GM19372 (cell line): ENCODE results near the gene OTOP2.

Source experiments
- ATAC-seq: cut with Tn5 transposase; IDR thresholded peaks from one replicate; pipeline ENCODE4 v1.9.1; 2021; ENCODE audit warnings: mild to moderate bottlenecking, low read depth, moderate library complexity; ENCODE audit not compliant: unreplicated experiment

OTOP2 gene

GRCh38 chr17:74949455-74950115 is 25.5 kb downstream of the OTOP2 start:
- no peak for ATAC-seq

- ATAC-seq: no peak
These were observed 26.1 kb downstream of the OTOP2 start for GRCh38 chr17:74950207-74950606.

GRCh38 chr17:74951065-74951464 is 27.0 kb downstream of the OTOP2 start:
- no peak for ATAC-seq

GRCh38 chr17:74951680-74952421 is 27.8 kb downstream of the OTOP2 start:
- no peak for ATAC-seq

GRCh38 chr17:74952431-74953133 is 28.5 kb downstream of the OTOP2 start:
- ATAC-seq: no peak

GRCh38 chr17:74953134-74953687 is 29.1 kb downstream of the OTOP2 start:
- no peak for ATAC-seq

GRCh38 chr17:74954115-74954514 is 30.0 kb downstream of the OTOP2 start:
- no peak for ATAC-seq

- no peak for ATAC-seq
These were observed 30.8 kb downstream of the OTOP2 start for GRCh38 chr17:74954665-74955421.

- ATAC-seq: no peak
These were observed 32.0 kb downstream of the OTOP2 start for GRCh38 chr17:74956093-74956492.

GRCh38 chr17:74957935-74958740 is 34.1 kb downstream of the OTOP2 start:
- no peak for ATAC-seq

GRCh38 chr17:74959826-74960515 is 35.9 kb downstream of the OTOP2 start:
- ATAC-seq: no peak

GRCh38 chr17:74960570-74961342 is 36.7 kb downstream of the OTOP2 start:
- no peak for ATAC-seq

GRCh38 chr17:74961657-74962350 is 37.7 kb downstream of the OTOP2 start:
- ATAC-seq: no peak

- ATAC-seq: no peak
These were observed 38.7 kb downstream of the OTOP2 start for GRCh38 chr17:74962622-74963394.

- ATAC-seq: no peak
These were observed 39.6 kb downstream of the OTOP2 start for GRCh38 chr17:74963656-74964055.

GRCh38 chr17:74964246-74964761 is 40.2 kb downstream of the OTOP2 start:
- ATAC-seq: no peak
